Activated gamma-delta T cell treated with Interleukin-2 at 50 U/mL for 16 hours (primary cell): ENCODE measurements around the gene TMEM176A.
A peak's percentile ranks its signal among the peaks of the same experiment; 100 is the strongest.
"Not testable (repeated sequence)": the region's sequence is repeated elsewhere in the genome, so short reads cannot be mapped to it uniquely, and the experiment has no call there.

Experiments
- DNase-seq: peaks from one replicate; pipeline ENCODE4 v3.0.0-alpha.2; 2020

TMEM176A gene

DNA sequence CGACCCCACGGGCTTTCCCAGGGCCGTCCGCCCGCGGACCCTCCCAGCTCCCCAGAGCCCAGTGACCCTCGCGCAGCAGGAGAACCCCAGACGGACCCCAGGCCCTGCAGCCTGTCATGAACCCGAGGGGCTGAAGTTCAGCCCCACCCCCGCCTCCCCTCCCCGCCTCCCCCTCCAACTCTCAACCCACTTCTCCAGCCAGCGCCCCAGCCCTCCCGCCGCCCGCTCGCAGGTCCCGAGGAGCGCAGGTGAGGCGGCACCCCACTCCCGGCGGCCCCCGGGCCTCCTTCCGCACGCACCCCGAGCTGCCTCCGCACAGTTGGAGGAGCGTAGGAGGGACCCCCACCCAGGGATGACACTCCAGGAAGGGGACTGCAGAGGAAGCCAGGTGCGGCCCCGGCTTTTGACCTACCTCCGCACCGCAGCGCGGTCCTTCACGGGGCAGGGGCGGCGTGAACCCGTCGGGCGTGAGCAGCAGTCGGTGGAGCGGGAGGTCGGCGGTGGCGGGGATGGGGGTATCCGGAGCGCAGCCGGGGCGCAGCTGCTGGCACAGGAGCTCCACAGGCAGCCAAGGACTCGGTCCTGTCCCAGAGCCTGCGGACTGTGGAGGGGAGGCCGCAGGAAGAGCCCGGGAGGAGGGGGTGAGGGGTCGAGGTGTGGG lies at the start of gene TMEM176A:
Gene TMEM176A (plus strand): TSS at position 189 of the 661 bp plus-strand sequence. CDS start 782 bp downstream, outside the sequence.
- DNase-seq = no peak

DNA sequence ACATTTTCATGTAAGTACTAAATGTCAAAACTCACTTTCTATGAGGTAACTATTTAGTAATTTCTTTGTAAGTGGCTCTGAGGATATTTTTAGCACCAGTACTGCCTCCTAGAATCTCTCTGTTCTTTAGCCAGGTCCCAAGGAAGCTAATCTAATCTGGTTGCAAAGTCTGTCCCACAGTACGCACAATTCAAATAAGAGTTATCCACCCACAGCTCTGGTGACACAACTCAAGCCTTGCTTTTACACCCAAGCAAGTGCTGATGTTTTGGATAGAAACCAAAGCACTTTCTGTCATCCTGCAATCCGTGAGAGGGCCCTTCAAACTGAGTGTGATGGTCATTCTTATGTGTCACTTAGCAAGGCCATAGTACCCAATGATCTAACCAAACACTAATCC lies 48.9 kb upstream of the TMEM176A start:
- no peak for DNase-seq

DNA sequence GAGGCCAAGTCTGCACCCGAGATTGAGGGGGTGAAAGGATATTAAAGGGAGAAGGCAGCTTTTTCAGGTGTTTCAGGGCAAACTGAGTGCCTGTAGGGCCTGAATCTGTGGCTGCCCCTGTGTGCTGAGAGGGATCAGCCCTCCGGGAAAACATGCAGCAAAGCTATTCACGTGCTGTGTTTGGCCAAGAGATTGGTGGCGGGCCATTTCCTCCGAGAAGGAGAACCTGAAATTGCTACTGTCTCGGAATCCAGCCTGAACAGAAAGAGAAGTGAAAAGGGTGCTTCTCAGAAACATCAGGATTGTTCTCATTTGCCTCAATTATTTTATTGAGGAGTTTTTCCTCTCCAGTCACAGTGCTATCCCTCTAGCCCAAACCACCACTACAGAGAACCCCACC lies 47.3 kb upstream of the TMEM176A start:
- DNase-seq = no peak

GRCh38 chr7:150753826-150754603 lies 46.6 kb upstream of the TMEM176A start:
- DNase-seq = no peak

DNA sequence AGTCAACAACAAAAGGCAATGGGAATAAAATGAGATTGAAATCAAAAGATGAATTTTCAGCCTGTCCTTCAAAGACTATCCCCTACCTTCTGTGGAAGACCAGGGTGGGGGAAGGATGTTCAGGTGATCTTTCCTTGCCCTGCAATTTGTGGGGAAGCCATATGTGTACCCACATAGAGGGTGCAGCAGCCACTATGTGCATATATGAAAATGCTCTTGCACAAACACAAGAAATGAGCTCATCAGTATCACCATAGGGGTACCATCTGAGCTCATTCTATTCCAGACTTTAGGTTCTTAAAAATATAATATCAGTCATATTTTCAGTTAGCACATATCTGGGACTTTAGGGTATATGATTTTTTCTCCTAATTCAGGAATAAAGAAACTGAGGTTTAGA lies 45.6 kb upstream of the TMEM176A start:
- no peak for DNase-seq

GRCh38 chr7:150755473-150756099 lies 45.0 kb upstream of the TMEM176A start:
- DNase-seq = peak; percentile 72

GRCh38 chr7:150756166-150756565 lies 44.4 kb upstream of the TMEM176A start:
- no peak for DNase-seq

GRCh38 chr7:150756858-150757257 lies 43.7 kb upstream of the TMEM176A start:
- DNase-seq = no peak

DNA sequence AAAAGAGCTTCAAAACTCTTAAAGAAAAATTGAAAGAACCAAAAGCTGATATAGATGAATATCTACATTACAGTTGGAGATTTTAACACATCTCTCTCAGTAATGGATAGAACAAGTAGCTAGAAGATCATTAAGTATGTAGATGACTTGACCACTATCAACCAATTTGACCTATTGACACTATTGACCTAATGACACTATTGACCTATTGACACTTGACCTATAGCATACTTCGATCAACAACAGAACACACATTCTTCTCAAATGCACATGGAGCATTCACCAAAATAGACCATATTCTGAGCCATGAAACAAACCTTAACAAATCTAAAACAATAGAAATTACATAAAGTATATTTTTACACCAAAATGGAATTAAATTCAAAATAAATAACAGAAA lies 41.1 kb upstream of the TMEM176A start:
- DNase-seq = no peak

- DNase-seq = no peak
Measured at GRCh38 chr7:150766334-150766709, 34.2 kb upstream of the TMEM176A start.

DNA sequence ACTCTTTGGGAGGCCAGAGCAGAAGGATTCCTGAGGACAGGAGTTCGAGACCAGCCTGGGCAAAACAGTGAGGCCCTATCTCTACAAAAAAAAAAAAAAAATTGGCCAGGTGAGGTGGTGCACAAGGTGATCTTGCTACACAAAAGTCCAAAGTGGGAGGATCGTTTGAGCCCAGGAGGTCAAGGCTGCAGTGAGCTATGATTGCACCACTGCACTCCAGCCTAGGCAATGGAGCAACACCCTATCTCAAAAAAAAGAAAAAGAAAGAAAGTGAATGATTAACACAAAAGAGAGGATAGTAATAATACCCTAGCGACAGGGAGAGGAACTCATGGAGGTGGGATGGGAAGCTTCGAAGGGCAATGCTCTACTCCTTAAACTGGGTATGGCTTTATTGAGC lies 30.8 kb upstream of the TMEM176A start:
- no peak for DNase-seq

DNA sequence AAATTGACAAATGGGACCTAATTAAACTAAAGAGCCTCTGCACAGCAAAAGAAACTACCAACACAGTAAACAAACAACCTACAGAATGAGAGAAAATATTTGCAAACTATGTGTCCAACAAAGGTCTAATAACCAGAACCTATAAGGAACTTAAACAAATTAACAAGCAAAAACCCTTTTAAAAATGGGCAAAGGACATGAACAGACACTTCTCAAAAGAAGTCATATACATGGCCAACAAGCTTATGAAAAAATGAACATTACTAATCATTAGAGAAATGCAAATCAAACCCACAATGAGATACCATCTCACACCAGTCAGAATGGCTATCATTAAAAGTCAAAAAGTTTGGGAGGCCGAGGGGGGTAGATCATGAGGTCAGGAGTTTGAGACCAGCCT lies 26.4 kb upstream of the TMEM176A start:
- not testable (repeated sequence) for DNase-seq

DNA sequence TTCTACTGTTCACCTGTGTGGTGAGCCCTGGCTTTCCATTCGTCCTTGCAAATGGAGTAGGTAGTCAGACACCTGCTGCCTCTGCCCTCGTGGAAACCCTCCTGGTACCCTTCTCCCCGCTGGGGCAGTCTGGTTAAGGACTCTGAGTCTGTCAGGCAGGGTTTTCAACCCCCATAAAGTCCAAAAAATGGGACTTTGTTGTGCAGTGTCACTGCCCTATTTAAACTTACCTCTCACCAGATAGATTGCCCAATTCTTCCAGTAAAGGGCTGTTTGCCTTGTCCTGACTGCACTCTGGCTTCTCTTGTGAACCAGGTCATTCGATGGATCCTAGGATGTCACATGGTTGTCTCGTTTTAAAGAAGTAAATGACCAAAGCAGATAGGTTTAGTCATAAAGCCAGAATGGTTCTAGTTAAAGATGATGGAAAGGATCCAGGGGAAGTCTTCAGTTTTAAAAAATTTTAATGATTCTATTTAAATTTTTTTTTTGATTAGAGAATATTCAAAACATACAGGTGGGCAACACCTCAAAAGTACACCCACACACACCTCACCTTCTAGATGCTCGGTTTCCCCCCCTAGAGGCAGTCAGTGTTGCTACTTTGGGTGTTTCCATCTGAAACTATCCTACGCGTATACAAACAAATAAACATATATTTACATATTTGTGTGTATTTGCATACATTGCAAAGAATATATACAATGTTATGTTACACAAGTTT lies 22.4 kb upstream of the TMEM176A start:
- DNase-seq = no peak

GRCh38 chr7:150778738-150779301 lies 21.7 kb upstream of the TMEM176A start:
- DNase-seq = peak; percentile 67

- no peak for DNase-seq
Measured at GRCh38 chr7:150780292-150780691, 20.3 kb upstream of the TMEM176A start.

- DNase-seq = no peak
Measured at GRCh38 chr7:150781103-150781502, 19.5 kb upstream of the TMEM176A start.

- DNase-seq = no peak
Measured at GRCh38 chr7:150781961-150782360, 18.6 kb upstream of the TMEM176A start.

- DNase-seq = no peak
Measured at GRCh38 chr7:150784120-150784736, 16.3 kb upstream of the TMEM176A start.

- DNase-seq = no peak
Measured at GRCh38 chr7:150784954-150785353, 15.6 kb upstream of the TMEM176A start.

DNA sequence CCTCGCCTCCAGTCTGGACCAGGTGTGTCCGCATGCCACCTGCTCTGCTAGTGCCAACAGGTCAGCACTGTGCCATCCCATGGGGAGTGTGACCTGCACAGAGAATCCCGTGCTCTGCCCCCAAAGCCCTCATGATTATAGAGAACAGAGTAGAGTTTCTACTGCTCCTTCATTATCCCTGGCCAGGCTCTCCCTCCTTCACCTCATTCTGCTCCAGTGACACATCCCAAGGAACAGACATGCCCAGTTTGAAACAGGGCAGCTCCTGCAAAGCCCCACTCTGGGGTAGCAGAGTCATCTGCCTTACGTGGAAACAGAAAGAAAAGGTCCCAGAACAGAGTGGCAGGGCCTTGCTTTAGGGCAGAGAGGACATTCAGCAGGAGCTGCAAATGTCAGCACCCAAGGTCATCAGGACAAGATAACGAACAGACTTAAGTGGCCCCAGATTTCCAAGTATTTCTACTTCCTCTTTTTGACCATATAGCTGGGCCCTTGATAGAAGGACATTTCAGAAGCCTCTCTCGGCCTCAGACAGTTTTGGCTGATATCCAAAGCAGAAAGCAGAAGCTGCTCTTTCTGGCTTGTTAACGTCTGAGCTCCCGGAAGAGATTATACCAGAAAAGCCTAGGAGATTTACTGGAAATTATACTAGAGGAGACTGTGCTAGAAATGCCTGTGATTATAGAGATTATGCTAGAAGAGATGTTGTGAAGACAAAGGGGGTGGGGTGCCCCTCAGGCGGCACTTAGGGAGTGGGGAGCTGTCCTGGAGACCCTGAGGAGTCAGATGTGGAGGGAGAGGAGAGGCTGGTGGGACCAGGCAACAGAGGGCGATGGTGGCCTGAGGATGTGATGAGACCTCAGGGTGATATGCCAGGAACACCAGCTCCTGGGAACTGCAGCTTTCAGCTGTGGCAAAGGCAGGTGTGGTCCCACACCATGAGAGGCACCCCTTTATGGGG lies 13.0 kb upstream of the TMEM176A start:
- no peak for DNase-seq
